Breast epithelium (tissue), 4 donors: Measurements from ENCODE around the gene PGAM4. TPM values are rescaled to one million over a fixed set of nuclear protein-coding genes. Genes with fewer than 3 reads are reported as not detected.

ENCODE experiments used
- DNase-seq, 2 donors: peaks; one replicate each; pipeline ENCODE4 v3.0.0-alpha.2; 2019; ENCODE audit warnings: low spot score in 2 of 2
- H3K27ac ChIP-seq, 2 donors: fragments of 200-600 bp; sonication (generic) in 1 of 2; one replicate each; pipeline ENCODE4 v1.5.1; 2016 to 2019; ENCODE audit warnings: mild to moderate bottlenecking in 1 of 2
- H3K27me3 ChIP-seq, 2 donors: fragments of 200-600 bp; sonication (generic) in 1 of 2; one replicate each; pipeline versions ENCODE4 v1.5.1 to v1.6.0; 2017 to 2019; ENCODE audit warnings: control low read depth in 1 of 2, mild to moderate bottlenecking in 1 of 2
- H3K36me3 ChIP-seq: fragments of 200-600 bp; one replicate; pipeline ENCODE4 v1.5.1; 2019
- H3K4me1 ChIP-seq, 2 donors: fragments of 200-600 bp; sonication (generic); one replicate each; pipeline ENCODE4 v1.5.1; 2016 to 2019; ENCODE audit warnings: control low read depth in 1 of 2
- H3K4me3 ChIP-seq, 3 donors: fragments of 200-600 bp; sonication (generic); 1 replicate in 2 of 3; 2 replicates in 1 of 3; pipeline ENCODE4 v1.5.1; 2016 to 2019; ENCODE audit warnings: mild to moderate bottlenecking in 3 of 3, moderate library complexity in 2 of 3
- H3K9me3 ChIP-seq, 2 donors: fragments of 200-600 bp; sonication (generic) in 1 of 2; one replicate each; pipeline ENCODE4 v1.5.1; 2016 to 2019; ENCODE audit warnings: control low read depth in 1 of 2
- POLR2A ChIP-seq: fragments of 450-650 bp; IDR thresholded peaks from one replicate; pipeline ENCODE4 v1.6.1; 2016; ENCODE audit warnings: antibody characterized with exemption, mild to moderate bottlenecking, moderate library complexity
- POLR2AphosphoS5 ChIP-seq, 3 donors: sonication (generic); formaldehyde crosslinking; IDR thresholded peaks; one replicate each; pipeline ENCODE4 v1.6.1; 2017; ENCODE audit warnings: antibody characterized with exemption in 3 of 3
- intact Hi-C: fragments of 100-400 bp; cut with DNase I; formaldehyde crosslinking; loops from one replicate; pipeline ENCODE4 v1.15.1; 2023; ENCODE audit warnings: low total_unique reads
- total RNA-seq, 3 donors: library from RNA; depleted of rRNA; stranded (reverse); fragments of >200 nt; gene quantifications; one replicate each; pipeline ENCODE4 v1.1.0, GENCODE V29; 2016
- TF ChIP-seq, protein P1 (sequence below), 3 donors: fragments of 450-650 bp; IDR thresholded peaks; one replicate each; pipeline ENCODE4 v1.5.1; 2016 to 2017; ENCODE audit warnings: antibody characterized with exemption in 3 of 3, mild to moderate bottlenecking in 3 of 3, moderate library complexity in 3 of 3

The PGAM4 gene
- total RNA-seq, 3 donors from 2014 or later: not detected

DNA sequence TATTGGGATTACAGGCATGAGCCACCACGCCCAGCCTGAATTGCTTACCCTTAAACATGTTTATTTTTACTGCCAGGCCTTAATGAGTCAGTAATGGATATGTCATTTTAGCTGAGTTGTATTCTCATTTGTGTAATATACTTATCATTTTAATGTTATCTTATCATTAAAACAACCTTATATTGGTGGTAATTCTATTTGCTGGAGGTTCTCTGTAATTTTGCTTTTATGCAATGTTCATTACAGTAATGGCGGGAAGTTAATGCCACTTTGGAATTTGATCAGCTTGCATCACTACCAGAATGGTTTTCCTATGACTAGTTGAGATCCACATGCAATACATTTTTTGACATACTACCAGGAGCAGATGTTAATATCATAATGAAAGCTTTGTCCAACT lies 6.3 kb upstream of the PGAM4 start:
- H3K4me3 ChIP-seq: no peak overlapping the region
- TF ChIP-seq, protein P1, sequence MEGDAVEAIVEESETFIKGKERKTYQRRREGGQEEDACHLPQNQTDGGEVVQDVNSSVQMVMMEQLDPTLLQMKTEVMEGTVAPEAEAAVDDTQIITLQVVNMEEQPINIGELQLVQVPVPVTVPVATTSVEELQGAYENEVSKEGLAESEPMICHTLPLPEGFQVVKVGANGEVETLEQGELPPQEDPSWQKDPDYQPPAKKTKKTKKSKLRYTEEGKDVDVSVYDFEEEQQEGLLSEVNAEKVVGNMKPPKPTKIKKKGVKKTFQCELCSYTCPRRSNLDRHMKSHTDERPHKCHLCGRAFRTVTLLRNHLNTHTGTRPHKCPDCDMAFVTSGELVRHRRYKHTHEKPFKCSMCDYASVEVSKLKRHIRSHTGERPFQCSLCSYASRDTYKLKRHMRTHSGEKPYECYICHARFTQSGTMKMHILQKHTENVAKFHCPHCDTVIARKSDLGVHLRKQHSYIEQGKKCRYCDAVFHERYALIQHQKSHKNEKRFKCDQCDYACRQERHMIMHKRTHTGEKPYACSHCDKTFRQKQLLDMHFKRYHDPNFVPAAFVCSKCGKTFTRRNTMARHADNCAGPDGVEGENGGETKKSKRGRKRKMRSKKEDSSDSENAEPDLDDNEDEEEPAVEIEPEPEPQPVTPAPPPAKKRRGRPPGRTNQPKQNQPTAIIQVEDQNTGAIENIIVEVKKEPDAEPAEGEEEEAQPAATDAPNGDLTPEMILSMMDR (IDR thresholded peaks at IDR 0.05): no peak
- TF ChIP-seq POLR2A: no peak
- TF ChIP-seq POLR2AphosphoS5 (IDR thresholded peaks at IDR 0.05): no peak
- intact Hi-C loops: no loop called here
- no peaks in the 10 kb centered on the region for H3K4me1 ChIP-seq
- H3K27ac ChIP-seq: no peak overlapping the region
- no peaks in the 10 kb centered on the region for H3K9me3 ChIP-seq
- no peaks in the 10 kb centered on the region for H3K36me3 ChIP-seq
- DNase-seq: no peak
- peaks cover 0 to 3% of the 10 kb centered on the region in 2 donors for H3K27me3 ChIP-seq

DNA sequence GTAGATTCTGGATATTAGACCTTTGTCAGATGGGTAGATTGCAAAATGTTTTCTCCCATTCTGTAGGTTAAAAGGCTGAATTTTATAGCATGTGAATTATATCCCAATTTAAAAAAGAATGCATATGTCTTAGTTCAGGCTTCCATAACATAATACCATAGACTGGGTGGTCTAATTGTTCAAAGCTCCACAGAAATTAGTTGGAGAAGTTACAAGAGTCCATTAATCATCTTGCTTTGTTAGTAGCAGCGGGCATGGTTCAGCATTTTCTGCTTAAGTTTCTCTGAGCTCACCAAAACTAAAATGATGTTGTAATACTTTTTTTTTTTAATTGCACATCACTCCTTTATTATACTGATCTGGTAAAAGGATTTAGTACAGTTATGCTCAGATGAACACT lies 1.8 kb downstream of the PGAM4 start:
- no peaks in the 10 kb centered on the region for H3K36me3 ChIP-seq
- TF ChIP-seq, protein P1 (IDR thresholded peaks at IDR 0.05): no peak
- no peak for TF ChIP-seq POLR2AphosphoS5 (IDR thresholded peaks at IDR 0.05)
- no peak for TF ChIP-seq POLR2A
- DNase-seq: no peak
- no peak overlapping the region for H3K4me3 ChIP-seq
- H3K27me3 ChIP-seq: no peaks in the 10 kb centered on the region
- intact Hi-C loops: no loop called here
- no peaks in the 10 kb centered on the region for H3K4me1 ChIP-seq
- H3K9me3 ChIP-seq: no peaks in the 10 kb centered on the region
- H3K27ac ChIP-seq: no peak overlapping the region

DNA sequence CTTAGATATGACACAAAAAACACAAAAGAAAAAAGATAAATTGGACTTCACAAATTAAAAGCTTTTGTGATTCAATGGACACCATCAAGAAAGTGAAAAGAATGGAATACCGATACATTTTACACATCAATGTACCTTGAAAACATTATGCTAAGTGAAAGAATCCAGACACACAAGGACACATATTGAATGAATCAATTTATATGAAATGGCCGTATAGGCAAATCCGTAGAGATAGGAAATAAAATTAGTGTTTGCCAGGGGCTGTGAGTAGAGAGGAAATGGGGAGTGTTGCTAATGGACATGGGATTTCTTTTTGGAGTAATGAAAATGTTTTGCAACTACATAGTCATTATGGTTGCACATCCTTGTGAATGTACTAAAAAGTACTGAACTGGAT lies 3.1 kb downstream of the PGAM4 start:
- intact Hi-C loops: no loop called here
- H3K27ac ChIP-seq: no peak overlapping the region
- TF ChIP-seq POLR2AphosphoS5 (IDR thresholded peaks at IDR 0.05) (no peak), POLR2A (no peak)
- TF ChIP-seq, protein P1 (IDR thresholded peaks at IDR 0.05): no peak

DNA sequence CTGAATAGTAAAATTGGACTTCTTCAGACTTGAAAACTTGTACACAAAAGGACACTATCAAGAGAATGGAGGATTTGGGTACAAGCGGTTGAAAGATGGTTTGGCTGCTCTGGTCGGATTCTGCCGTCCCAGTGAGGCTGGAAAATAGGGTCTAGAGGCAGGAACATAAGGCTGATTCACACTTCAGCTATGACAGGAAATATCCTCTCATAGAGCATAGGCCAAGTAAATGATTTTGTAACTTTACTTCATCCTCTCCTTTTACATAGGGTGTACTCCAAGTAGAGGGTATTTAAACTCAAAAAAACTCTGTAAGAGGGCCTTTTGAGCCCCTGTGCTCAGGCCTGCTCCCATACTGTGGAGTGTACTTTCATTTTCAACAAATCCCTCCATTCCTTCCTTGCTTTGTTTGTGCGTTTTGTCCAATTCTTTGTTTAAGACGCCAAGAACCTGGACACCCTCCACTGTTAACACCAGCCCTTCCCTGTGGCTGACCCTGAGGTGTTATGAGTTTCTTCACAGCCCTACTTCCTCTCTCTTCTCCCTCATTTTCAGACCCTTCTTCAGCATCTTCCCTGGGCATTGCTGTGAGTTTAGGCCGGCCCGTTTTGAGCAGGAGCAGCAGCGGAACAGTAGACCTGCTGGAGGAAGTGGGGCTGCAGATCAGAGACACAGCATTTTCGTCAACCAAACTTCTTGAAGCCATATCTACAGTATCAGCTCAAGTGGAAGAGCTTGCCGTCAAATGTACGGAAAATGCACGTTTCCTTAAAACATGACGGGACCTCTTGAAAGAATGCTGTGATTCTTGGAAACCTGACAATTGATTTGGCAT lies 7.2 kb downstream of the PGAM4 start:
- Histone ChIP-seq H3K27me3 (no peaks in the 10 kb centered on the region), H3K27ac (no peak overlapping the region)

More for the DNA sequence above, 3.1 kb downstream of the PGAM4 start:
- no peak for DNase-seq
- H3K27me3 ChIP-seq: no peaks in the 10 kb centered on the region
- no peaks in the 10 kb centered on the region for H3K36me3 ChIP-seq
- no peaks in the 10 kb centered on the region for H3K9me3 ChIP-seq
- H3K4me3 ChIP-seq: no peak overlapping the region
- H3K4me1 ChIP-seq: no peaks in the 10 kb centered on the region

DNA sequence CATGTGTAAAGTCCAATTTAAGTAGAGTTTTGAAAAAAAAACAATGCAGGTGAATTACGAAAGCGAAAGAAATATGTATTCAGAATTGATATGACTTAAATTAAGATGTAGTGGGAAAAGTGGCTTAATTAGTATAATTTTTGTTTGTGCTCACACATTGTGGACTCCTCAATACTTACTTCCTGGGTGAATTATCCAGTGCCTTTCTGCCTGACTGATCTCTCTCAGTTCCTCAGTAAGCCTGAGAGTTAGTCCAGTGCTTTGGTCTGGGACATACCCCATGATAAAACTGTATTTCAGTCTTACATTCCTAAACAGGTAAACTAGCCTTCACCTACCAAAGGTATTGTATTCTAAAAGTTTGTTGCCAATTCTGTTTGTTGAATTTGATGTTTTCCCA lies 8.4 kb downstream of the PGAM4 start:
- Histone ChIP-seq H3K36me3 (no peaks in the 10 kb centered on the region), H3K27ac (no peak overlapping the region), H3K27me3 (no peaks in the 10 kb centered on the region), H3K9me3 (peaks cover 5 to 11% of the 10 kb centered on the region in 2 donors), H3K4me1 (no peaks in the 10 kb centered on the region), H3K4me3 (no peak overlapping the region)
- intact Hi-C loops: no loop called here
- no peak for TF ChIP-seq POLR2A
- TF ChIP-seq, protein P1 (IDR thresholded peaks at IDR 0.05): no peak
- TF ChIP-seq POLR2AphosphoS5 (IDR thresholded peaks at IDR 0.05): no peak
- no peak for DNase-seq

More for the DNA sequence above, 7.2 kb downstream of the PGAM4 start:
- intact Hi-C loops: no loop called here
- peaks cover 5 to 11% of the 10 kb centered on the region in 2 donors for H3K9me3 ChIP-seq
- TF ChIP-seq POLR2AphosphoS5 (IDR thresholded peaks at IDR 0.05) (no peak), POLR2A (no peak)
- TF ChIP-seq, protein P1 (IDR thresholded peaks at IDR 0.05): no peak
- H3K4me1 ChIP-seq: no peaks in the 10 kb centered on the region
- no peak for DNase-seq
- no peaks in the 10 kb centered on the region for H3K36me3 ChIP-seq
- H3K4me3 ChIP-seq: no peak overlapping the region
